ENCODE measurements around the gene RBM33. TPM values are rescaled to one million over a fixed set of nuclear protein-coding genes. Genes with fewer than 3 reads are reported as not detected.

The RBM33 gene
- total and polyA plus RNA-seq, 3 experiments from 2014 or later = 68.5 to 71.6 (median 68.7) TPM

GRCh38 chr7:155791836-155792235 lies 147.4 kb downstream of the RBM33 start:
- Histone ChIP-seq H3K36me3 (ENCODE audit: insufficient read depth, low read length) (no peaks in the 10 kb centered on the region), H3K9me3 (ENCODE audit: low read length) (no peaks in the 10 kb centered on the region), H3K27ac (ENCODE audit: low read depth, low read length) (no peak overlapping the region), H3K4me1 (ENCODE audit: insufficient read depth, low read length) (no peaks in the 10 kb centered on the region), H3K4me3 (ENCODE audit: low read length) (no peak overlapping the region), H3K27me3 (ENCODE audit: insufficient read depth, low read length, poor library complexity, severe bottlenecking) (peaks cover 7% of the 10 kb centered on the region)
- no peak overlapping the region for H3K27ac Mint-ChIP-seq
- CTCF ChIA-PET = no interaction called here
- peaks cover 0 to 5% (median 5%) of the 10 kb centered on the region in 3 donors for H3K4me1 Mint-ChIP-seq
- POLR2A ChIA-PET = no interaction called here
- H3K4me3 Mint-ChIP-seq = no peak overlapping the region
- no peaks in the 10 kb centered on the region for H3K9me3 Mint-ChIP-seq
- H3K36me3 Mint-ChIP-seq = no peaks in the 10 kb centered on the region
- no peak for DNase-seq
- peaks cover 2 to 4% of the 10 kb centered on the region in 2 donors for H3K27me3 Mint-ChIP-seq

- Histone ChIP-seq H3K4me3 (ENCODE audit: low read length) (no peak overlapping the region), H3K27me3 (ENCODE audit: insufficient read depth, low read length, poor library complexity, severe bottlenecking) (peaks cover 7% of the 10 kb centered on the region), H3K27ac (ENCODE audit: low read depth, low read length) (no peak overlapping the region), H3K9me3 (ENCODE audit: low read length) (no peaks in the 10 kb centered on the region), H3K36me3 (ENCODE audit: insufficient read depth, low read length) (no peaks in the 10 kb centered on the region), H3K4me1 (ENCODE audit: insufficient read depth, low read length) (no peaks in the 10 kb centered on the region)
- H3K4me3 Mint-ChIP-seq = no peak overlapping the region
- H3K9me3 Mint-ChIP-seq = no peaks in the 10 kb centered on the region
- no peaks in the 10 kb centered on the region for H3K36me3 Mint-ChIP-seq
- peak in 1 of 5 donors; percentile 33 for DNase-seq
- H3K4me1 Mint-ChIP-seq = peaks cover 0 to 5% (median 5%) of the 10 kb centered on the region in 3 donors
- H3K27ac Mint-ChIP-seq = no peak overlapping the region
- CTCF ChIA-PET = no interaction called here
- peaks cover 2 to 4% of the 10 kb centered on the region in 2 donors for H3K27me3 Mint-ChIP-seq
- POLR2A ChIA-PET = no interaction called here
Observed at GRCh38 chr7:155792315-155792960, 148.0 kb downstream of the RBM33 start.

GRCh38 chr7:155792999-155793560 lies 148.6 kb downstream of the RBM33 start:
- no peaks in the 10 kb centered on the region for H3K4me1 ChIP-seq (ENCODE audit: insufficient read depth, low read length)
- H3K4me3 ChIP-seq (ENCODE audit: low read length) = no peak overlapping the region
- peaks cover under 1 to 5% of the 10 kb centered on the region in 2 donors for H3K27me3 Mint-ChIP-seq
- H3K9me3 Mint-ChIP-seq = no peaks in the 10 kb centered on the region
- CTCF ChIA-PET = no interaction called here
- no peak overlapping the region for H3K4me3 Mint-ChIP-seq
- peaks cover 0 to 2% (median 0%) of the 10 kb centered on the region in 3 donors for H3K4me1 Mint-ChIP-seq
- H3K9me3 ChIP-seq (ENCODE audit: low read length) = no peaks in the 10 kb centered on the region
- no peaks in the 10 kb centered on the region for H3K36me3 ChIP-seq (ENCODE audit: insufficient read depth, low read length)
- H3K27me3 ChIP-seq (ENCODE audit: insufficient read depth, low read length, poor library complexity, severe bottlenecking) = peaks cover 7% of the 10 kb centered on the region
- no peak overlapping the region for H3K27ac Mint-ChIP-seq
- DNase-seq = peak in 1 of 5 donors; percentile 27
- POLR2A ChIA-PET = no interaction called here
- no peaks in the 10 kb centered on the region for H3K36me3 Mint-ChIP-seq
- no peak overlapping the region for H3K27ac ChIP-seq (ENCODE audit: low read depth, low read length)

GRCh38 chr7:155793720-155794119 lies 149.3 kb downstream of the RBM33 start:
- Mint-ChIP-seq H3K4me1 (peaks cover 0 to 6% (median 4%) of the 10 kb centered on the region in 3 donors), H3K36me3 (no peaks in the 10 kb centered on the region), H3K9me3 (no peaks in the 10 kb centered on the region), H3K27me3 (peaks cover 5 to 11% of the 10 kb centered on the region in 2 donors), H3K4me3 (no peak overlapping the region), H3K27ac (no peak overlapping the region)
- ChIA-PET POLR2A (no interaction called here), CTCF (no interaction called here)
- Histone ChIP-seq H3K4me3 (ENCODE audit: low read length) (no peak overlapping the region), H3K4me1 (ENCODE audit: insufficient read depth, low read length) (no peaks in the 10 kb centered on the region), H3K36me3 (ENCODE audit: insufficient read depth, low read length) (no peaks in the 10 kb centered on the region), H3K27ac (ENCODE audit: low read depth, low read length) (no peak overlapping the region), H3K9me3 (ENCODE audit: low read length) (no peaks in the 10 kb centered on the region), H3K27me3 (ENCODE audit: insufficient read depth, low read length, poor library complexity, severe bottlenecking) (peaks cover 7% of the 10 kb centered on the region)
- peak in 1 of 5 donors; percentile 30 for DNase-seq

GRCh38 chr7:155794196-155794595 lies 149.7 kb downstream of the RBM33 start:
- H3K27me3 ChIP-seq (ENCODE audit: insufficient read depth, low read length, poor library complexity, severe bottlenecking) = peaks cover 7% of the 10 kb centered on the region
- no peaks in the 10 kb centered on the region for H3K4me1 ChIP-seq (ENCODE audit: insufficient read depth, low read length)
- ChIA-PET CTCF (no interaction called here), POLR2A (no interaction called here)
- H3K27me3 Mint-ChIP-seq = peaks cover 5 to 15% of the 10 kb centered on the region in 2 donors
- no peak overlapping the region for H3K27ac ChIP-seq (ENCODE audit: low read depth, low read length)
- peaks cover 0 to 7% (median 3%) of the 10 kb centered on the region in 3 donors for H3K4me1 Mint-ChIP-seq
- H3K9me3 ChIP-seq (ENCODE audit: low read length) = no peaks in the 10 kb centered on the region
- no peak overlapping the region for H3K4me3 Mint-ChIP-seq
- H3K9me3 Mint-ChIP-seq = no peaks in the 10 kb centered on the region
- H3K27ac Mint-ChIP-seq = no peak overlapping the region
- H3K4me3 ChIP-seq (ENCODE audit: low read length) = no peak overlapping the region
- DNase-seq = peak in 1 of 5 donors; percentile 35
- H3K36me3 Mint-ChIP-seq = no peaks in the 10 kb centered on the region
- no peaks in the 10 kb centered on the region for H3K36me3 ChIP-seq (ENCODE audit: insufficient read depth, low read length)

- Mint-ChIP-seq H3K9me3 (no peaks in the 10 kb centered on the region), H3K4me3 (no peak overlapping the region), H3K4me1 (peaks cover 0 to 7% (median 3%) of the 10 kb centered on the region in 3 donors), H3K27ac (peak overlapping the region in 1 of 8 donors; percentile 38), H3K27me3 (peaks cover 11 to 26% of the 10 kb centered on the region in 2 donors), H3K36me3 (no peaks in the 10 kb centered on the region)
- ChIA-PET POLR2A (no interaction called here), CTCF (no interaction called here)
- Histone ChIP-seq H3K27me3 (ENCODE audit: insufficient read depth, low read length, poor library complexity, severe bottlenecking) (peaks cover 7% of the 10 kb centered on the region), H3K36me3 (ENCODE audit: insufficient read depth, low read length) (no peaks in the 10 kb centered on the region), H3K4me1 (ENCODE audit: insufficient read depth, low read length) (no peaks in the 10 kb centered on the region), H3K4me3 (ENCODE audit: low read length) (no peak overlapping the region), H3K27ac (ENCODE audit: low read depth, low read length) (no peak overlapping the region), H3K9me3 (ENCODE audit: low read length) (no peaks in the 10 kb centered on the region)
- no peak for DNase-seq
Observed at GRCh38 chr7:155795401-155795800, 150.9 kb downstream of the RBM33 start.

- H3K36me3 ChIP-seq (ENCODE audit: insufficient read depth, low read length) = no peaks in the 10 kb centered on the region
- CTCF ChIA-PET = no interaction called here
- no peaks in the 10 kb centered on the region for H3K9me3 ChIP-seq (ENCODE audit: low read length)
- no peak overlapping the region for H3K27ac ChIP-seq (ENCODE audit: low read depth, low read length)
- Mint-ChIP-seq H3K36me3 (no peaks in the 10 kb centered on the region), H3K9me3 (no peaks in the 10 kb centered on the region), H3K27me3 (peaks cover 11 to 31% of the 10 kb centered on the region in 2 donors), H3K4me3 (no peak overlapping the region), H3K4me1 (peaks cover 0 to 7% (median 3%) of the 10 kb centered on the region in 3 donors), H3K27ac (no peak overlapping the region)
- H3K27me3 ChIP-seq (ENCODE audit: insufficient read depth, low read length, poor library complexity, severe bottlenecking) = peaks cover 11% of the 10 kb centered on the region
- DNase-seq = no peak
- no peak overlapping the region for H3K4me3 ChIP-seq (ENCODE audit: low read length)
- H3K4me1 ChIP-seq (ENCODE audit: insufficient read depth, low read length) = no peaks in the 10 kb centered on the region
- POLR2A ChIA-PET = no interaction called here
Observed at GRCh38 chr7:155795951-155796350, 151.5 kb downstream of the RBM33 start.

- POLR2A ChIA-PET = no interaction called here
- CTCF ChIA-PET = no interaction called here
- Histone ChIP-seq H3K4me3 (ENCODE audit: low read length) (no peak overlapping the region), H3K27ac (ENCODE audit: low read depth, low read length) (no peak overlapping the region), H3K4me1 (ENCODE audit: insufficient read depth, low read length) (no peaks in the 10 kb centered on the region), H3K9me3 (ENCODE audit: low read length) (no peaks in the 10 kb centered on the region), H3K27me3 (ENCODE audit: insufficient read depth, low read length, poor library complexity, severe bottlenecking) (peaks cover 11% of the 10 kb centered on the region), H3K36me3 (ENCODE audit: insufficient read depth, low read length) (no peaks in the 10 kb centered on the region)
- Mint-ChIP-seq H3K27ac (no peak overlapping the region), H3K4me3 (no peak overlapping the region), H3K9me3 (no peaks in the 10 kb centered on the region), H3K27me3 (peaks cover 16 to 37% of the 10 kb centered on the region in 2 donors), H3K4me1 (peaks cover 0 to 7% (median 3%) of the 10 kb centered on the region in 3 donors), H3K36me3 (no peaks in the 10 kb centered on the region)
- DNase-seq = peak; percentile 41 to 66 (median 53)
Observed at GRCh38 chr7:155796381-155797261, 152.2 kb downstream of the RBM33 start.

Data from CD8-positive, alpha-beta memory T cell (primary cell).